ENCODE results near the gene OBI1.

Gene OBI1

DNA sequence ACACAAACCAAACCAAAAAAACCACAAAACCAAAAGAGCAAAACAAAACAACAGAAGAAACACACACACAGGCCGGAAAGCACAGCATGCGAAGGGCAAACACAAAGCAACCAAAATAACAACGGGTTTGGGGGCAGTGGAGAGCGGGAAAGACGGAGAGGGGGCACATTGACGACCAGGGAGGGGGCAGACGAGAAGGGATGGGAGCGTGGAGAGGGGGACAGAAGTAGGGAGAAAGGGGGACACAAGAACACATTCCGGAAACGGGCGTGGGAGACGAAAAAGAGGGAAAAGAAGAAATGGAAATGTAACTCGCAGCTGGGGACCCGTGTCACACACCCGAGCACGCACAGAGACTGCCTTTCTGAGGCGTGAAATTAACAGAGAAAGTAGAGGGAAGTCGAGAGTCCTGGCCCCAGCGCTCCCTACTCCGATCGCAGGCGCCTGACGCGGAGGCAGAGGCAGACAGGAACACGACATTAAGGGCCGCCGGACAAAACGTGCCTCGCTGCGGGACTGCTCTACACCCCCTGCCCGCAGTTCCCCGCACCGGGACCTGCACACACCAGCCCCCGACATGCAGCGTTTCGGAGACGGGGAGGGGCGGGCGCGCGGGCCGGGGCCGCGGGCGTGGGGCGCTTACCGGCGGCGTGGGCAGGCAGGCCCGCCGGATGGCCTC is 56.3 kb downstream of the OBI1 start:
- no peak for DNase-seq

DNA sequence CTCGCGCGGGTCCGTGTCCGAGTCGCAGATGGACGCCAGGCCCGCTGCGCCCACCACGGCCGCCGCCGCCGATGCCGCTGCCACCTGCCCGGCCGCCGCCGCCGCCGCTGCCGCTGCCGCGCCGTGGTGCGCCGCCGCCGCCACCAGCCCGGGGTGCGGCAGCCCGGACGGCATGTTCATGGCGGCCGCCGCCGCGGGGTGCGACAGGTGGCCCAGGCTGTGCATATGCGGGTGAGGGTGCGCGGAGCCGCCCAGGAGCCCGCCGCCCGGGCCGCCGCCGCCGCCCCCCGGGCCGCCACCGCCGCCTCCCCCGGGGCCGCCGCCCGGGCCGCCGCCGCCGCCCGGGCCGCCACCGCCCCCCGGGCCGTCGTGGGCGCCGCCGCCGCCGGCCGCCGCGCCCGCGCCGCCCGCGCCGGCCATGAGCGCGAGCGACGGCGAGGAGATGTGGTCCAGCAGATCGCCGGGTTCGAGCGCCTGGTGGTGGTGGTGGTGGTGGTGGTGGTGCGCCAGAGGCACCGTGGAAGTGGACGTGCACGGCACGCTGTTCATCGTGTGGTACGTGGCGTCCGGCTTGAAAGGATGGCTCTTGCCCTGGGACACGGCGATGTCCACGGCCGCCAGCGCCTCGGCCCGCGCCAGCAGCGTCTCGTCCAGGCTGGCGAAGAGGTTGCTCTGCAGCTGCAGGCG is 56.9 kb downstream of the OBI1 start:
- DNase-seq = no peak

DNA sequence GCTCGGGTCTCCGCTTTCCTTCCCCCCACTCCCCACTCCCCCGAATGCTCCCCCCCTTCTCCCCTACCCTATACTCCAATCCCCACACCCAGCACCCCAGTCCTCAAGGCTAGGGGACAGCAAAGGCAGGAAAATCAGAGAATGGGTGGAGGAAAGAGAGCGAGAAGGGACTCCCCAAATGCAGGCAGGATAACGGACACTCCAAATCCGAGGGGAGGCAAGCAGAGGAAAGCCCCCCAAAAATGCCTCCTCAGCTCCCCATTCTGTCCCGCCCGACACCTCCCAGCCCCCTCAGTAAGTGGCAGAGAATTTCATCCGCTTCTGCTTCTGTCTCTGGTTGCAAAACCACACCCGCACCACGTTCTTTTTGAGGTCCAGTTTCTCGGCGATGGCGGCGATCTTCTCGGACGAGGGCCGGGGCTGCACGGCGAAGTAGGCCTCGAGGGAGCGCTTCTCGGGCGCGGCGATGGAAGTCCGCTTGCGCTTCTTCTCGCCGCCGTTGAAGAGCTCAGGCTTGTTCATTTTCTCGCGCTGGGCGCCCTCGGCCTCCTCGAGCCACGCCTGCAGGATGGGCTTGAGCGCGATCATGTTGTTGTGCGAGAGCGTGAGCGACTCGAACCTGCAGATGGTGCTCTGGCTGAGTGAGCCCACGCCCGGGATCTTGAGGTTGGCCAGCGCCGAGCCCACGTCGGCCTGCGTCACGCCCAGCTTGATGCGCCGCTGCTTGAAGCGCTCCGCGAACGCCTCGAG is 57.7 kb downstream of the OBI1 start:
- no peak for DNase-seq

DNA sequence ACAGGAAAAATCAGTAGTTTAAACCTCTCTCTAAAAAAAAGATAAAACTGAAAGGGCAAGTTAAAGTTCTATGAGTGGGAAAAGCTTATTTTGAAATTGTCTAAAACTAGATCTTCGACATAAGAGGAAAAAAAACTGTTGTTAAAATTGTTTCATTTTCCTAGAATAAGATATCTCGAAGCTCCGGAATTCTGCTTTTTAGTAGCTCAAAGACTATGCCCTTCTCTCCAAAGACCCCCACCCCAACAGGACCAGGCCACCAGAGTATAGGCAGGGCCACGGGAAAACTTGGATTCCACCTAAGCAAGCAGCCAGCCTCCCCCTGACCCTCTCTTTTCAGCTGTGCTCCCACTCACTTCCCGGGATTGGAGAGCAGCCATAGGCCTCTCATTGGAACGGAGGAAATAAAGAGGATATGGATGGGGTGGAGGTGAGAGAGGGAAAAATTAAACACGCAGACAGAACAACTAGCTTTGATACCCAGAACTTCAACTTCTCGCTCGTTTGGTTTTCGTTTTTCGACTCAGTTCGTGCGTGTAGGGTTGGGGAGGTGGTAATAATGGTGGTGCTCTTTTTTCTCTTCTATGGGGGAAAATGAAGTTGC is 58.6 kb downstream of the OBI1 start:
- no peak for DNase-seq

DNA sequence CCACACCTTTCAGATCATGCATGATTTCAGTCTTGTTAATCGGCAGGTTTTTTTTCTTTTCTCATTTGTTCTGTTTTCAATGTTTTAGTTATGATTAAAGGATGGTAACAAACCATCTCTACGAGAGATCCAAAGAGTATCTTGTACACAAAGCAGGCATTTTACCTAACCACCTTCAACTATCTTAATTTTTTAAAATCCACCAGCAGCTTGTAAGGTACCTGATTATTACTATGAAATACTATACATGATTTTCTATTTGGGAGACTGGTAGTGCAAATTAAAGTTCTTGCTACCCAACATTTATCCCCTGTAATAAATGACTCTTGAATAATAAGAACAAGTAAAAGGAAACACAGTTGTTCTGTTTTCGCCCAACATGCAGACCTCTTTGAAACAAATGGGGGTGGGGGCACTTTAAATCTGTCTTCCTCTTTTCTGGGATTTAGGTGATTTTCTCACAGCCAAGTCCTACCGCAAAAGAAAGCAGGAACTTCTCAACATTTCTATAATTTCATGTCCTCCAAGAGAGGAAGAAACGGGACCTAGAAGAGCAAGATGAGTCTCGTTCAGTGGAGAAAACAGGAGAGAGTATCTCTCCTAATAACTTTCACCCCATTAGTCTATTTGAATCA is 59.2 kb downstream of the OBI1 start:
- DNase-seq = no peak

DNA sequence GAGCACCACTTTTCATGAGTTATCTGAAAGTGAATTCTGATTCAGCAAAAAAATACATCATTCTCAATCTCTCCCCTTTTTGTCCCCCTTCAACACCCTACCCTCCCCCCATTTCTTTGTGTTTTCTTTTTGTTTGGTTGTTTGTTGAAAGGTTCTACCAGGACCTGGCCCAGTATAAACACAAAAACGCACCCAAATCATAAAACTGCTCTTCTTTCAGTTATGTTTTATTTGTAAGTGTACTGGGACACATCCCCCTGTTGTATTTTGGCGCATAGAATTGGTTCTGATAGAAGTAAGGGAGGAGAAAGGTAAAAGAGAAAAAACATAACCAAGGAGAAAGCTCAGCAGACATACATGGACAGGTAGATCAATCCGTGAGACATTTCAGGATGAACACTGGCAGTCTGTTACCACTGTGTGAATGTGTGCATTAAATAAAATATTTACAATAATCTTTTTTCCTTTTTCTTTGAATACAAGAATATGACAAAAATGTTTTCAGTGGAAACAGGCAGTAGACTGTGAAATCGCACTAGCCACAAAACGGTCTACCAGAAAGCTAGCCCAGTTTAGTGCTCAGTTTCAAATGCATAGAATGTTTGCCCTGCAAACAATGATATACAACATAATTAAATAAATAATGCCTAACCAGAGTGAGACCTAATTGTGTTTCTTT is 59.9 kb downstream of the OBI1 start:
- no peak for DNase-seq

DNA sequence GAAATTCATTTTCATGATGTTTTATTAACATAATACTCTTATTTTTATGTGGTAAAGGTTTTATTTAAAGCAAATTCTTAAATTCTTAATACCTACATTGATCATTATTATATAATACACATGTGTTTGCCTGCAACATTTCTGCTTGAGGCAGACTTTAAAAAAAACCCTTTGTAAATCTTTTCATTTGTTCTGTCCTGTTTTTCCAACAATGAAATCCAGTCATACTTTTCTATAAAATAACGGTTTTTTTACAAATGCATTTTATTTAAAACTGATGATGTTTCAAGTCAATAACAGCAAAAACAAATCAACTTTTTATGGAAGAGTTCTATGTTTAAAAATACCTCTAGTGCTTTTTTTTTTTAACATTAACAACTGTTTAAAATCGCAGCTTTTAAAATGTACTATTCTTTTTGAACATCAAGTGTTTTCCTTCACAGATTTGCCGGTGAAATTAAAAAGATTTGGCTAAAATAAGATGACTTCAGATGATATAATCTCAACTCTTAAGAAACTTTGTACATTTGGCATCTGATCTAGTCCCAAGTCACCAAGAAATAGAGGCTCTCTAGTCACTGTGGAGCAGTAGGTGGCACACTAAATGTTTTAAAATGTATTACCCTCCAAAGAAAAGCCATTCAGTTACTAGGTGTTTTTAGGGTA is 60.7 kb downstream of the OBI1 start:
- DNase-seq = no peak

DNA sequence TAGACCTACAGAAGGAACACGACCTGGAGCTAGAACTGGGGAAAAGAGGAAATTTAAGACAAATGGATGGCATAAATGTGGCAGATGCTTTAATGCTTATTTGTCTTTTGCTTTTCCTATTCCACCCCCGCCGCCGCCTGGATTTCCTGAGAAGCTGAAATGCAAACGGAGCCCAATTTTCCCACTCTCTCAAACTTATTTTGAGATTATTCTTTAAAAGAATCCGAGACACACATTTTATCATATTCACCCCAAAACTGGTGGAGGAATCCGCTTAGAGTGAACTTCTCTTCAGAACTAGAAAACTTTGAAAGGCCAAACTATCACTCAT is 61.4 kb downstream of the OBI1 start:
- no peak for DNase-seq

DNA sequence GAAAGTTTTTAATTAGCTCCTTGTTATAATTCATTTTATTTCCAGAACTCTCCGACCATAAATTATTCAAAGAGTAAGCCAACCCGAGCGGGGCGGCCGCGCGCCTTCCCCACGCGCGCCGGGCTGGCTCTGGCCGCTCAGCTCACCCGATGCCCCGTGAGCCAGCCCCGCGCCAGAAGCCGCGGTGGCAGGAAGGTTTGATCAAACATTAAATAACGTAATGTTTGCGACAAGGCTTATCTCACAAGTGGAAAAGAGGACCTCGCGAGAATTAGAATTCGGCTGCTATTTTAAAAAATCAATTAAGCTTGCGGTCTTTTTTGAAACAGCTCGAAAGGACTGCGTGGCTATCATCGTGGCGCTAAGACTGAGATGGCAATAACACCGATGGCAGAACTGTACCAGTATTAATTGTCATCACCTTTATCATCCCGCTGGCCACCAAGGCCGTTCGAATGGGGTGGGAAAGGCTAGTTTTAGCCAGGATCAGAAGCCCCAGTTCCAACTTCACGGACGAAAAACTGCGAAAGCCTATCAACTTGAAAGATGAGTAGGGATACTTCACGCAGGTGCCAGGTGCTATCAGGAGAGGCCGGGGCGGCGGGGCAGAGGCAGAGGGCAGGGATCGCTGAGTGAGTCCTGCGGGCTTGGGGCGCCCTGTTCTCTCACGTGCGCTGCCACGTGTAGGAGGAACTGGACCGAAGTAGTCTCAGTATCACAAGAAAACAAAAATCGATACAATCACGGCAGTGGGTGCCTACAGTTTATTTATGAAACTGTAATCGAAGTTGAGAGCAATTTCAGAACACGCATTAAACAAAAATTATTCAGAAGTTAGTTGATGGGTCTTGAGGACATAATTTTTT is 62.0 kb downstream of the OBI1 start:
- DNase-seq = no peak

DNA sequence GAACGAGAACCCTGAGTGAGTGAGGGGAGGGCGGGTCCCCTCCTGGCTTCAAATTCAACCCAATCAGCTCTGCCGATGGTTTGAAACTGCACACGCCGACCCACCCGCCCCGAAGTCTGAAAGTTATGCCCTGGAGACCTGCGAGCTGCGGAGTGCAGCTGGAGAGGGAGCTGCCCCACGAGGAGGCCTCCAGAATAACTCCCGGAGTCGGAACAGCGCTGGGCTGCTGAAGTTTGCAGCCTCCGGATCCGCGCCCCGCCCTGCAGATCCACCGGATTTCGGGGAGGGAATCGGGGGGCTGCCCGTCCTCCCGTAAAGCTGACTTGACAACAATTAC is 62.6 kb downstream of the OBI1 start:
- no peak for DNase-seq

DNA sequence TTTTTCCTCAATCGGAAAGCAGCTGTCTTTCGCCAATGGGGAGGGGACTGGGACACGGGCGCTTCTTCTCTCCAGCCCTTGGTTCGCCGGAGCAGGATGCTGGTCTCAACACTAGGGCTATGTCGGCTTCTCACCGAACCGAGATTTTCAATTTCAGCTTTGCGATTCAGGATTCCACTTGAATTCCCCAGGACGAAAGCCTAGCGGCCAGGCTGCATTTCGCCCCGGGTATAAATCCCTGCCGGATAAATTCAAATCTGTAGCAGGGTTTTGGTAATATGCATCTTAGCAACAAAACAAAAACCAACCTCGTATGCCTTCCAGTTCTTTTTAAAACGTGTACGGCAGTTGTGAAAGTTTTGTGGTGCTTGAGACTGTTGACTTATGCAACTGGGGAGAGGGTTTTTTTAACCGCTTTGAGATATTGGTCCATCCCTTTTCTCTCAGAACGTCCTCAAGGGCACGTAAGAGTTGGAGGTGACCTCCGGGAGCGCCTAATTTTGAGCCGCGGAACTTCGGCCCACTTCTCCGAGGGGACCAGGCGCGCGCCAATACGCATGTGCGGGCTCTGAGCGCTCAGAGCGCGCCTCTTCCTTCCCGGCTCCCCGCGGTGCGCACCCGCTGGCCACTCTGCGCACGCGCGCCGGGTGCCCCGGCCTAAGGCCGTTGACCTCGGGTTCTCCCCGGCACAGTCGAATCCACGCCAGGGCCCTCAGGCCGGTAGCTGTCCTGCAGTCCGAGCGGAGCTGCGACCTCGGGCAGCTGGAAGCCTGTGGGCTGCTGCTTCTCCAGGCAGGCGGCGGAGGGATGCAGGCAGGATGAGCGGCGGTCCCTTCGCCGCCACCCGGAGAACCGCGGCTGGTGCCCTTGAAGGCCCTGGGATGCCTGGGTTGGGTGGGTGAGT is 63.2 kb downstream of the OBI1 start:
- no peak for DNase-seq

DNA sequence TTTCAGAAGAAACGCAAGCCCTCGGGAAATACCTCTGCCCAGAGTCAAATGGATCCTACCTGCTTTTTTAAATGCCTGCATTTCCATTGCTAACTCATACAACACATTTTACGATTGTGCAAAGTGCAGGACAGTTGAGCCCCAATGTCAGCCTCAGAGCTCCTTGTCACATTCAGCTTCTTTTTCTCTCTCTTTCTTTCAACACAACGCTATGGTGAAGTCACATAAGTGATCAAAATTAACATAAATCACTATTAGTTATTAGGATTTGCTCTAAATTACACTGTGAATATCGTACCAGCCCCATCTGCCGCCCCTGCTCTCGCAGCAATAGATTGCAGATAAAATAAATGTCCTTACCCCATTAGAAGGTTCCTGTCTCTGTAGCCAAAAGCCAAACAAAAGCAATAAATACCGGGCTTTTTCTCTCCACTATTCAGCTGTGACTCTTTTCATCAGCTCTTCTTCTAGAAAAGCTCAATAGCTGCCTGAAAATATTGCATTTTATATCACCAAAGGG is 64.4 kb downstream of the OBI1 start:
- DNase-seq = no peak

DNA sequence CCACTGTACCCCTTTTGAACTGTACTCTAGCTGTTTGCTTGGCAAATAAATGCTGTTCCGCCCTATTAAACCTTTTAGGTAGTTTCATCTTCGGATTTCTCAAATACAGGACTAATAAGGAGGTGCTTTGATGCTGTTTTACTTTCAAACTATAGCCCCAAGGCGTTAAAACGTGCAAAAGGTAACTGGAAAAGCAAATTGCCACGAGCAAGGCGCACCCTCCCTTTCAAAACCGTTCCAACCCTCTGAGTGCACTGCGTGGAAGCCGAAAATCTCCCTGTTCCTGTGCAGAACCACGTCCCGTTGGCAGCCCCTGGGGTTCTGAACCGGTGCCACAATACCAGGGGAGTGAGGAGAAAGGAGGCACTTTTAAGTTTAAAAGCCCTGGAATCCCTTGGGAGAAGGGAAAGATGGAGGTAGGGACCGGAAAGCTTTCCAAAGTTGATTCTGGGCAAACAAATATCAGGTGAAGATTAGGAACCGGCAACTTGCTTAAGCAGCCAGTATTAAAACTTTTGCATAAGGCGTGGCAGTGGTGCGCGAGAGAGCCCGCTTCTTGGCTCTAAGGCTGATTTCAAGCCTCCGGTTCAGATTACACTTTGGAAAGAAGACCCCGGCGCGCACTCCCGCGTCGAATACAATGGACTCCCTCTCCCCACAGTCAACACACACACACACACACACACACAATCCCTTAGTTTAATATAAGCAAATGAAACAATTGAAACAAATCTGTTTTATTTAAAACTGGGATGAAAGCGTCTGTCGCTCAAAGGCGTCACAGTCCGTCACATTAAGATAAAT is 65.1 kb downstream of the OBI1 start:
- no peak for DNase-seq

DNA sequence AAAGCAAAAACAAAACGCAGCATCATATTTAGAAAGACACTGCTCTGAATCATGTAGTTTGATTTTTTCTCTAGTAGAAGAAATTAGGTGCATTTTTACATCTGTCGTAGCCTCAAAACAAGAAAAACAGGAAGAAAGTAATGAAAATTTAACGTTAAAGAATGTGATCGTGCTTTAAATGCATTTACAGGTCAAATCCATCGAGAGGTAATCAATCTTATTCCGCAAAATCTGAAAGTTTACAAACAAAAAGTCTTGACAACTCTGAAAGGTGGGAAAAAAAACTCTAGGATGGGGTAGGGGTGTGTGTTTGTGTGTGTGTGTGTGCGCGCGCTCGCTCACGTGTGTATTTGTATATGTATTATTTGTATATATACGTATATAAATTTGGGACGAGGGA is 65.8 kb downstream of the OBI1 start:
- no peak for DNase-seq

DNA sequence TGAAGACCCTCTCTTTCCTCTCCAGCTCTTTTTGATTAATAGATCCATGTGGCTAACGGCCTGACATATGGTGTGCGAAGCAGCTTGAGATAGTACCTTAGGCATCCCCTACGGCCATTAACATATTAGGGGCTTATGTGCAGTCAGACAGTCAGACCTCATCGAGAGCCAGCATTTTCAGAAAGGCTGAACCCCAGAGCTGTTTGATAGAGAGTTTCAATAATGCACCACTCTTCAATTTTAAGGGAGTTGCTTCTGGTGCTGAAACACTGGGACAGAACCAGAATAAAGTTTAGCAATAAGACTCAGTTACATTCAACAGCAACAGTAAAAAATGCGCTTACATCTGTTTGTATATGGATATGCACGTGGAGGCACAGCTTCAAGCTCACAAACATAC is 66.4 kb downstream of the OBI1 start:
- DNase-seq = no peak

DNA sequence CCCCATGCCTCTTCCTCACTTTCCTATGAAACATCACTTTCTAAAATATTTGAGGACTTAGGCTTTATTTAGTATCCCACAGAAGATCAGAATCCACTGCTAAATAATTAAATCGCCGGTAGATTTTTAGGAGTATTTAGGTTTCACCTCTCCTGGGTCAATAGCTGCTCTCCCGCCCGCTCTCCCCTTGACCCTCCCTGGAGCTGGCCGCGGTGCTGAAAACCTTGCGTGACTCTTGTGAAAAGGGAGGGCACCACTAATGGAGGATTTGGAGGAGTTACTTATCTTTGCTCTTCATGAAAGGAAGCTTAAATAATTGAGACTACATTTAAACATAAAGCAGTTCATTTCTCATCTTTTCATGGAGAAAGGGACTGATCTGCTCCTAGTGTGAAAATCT is 69.7 kb downstream of the OBI1 start:
- no peak for DNase-seq

DNA sequence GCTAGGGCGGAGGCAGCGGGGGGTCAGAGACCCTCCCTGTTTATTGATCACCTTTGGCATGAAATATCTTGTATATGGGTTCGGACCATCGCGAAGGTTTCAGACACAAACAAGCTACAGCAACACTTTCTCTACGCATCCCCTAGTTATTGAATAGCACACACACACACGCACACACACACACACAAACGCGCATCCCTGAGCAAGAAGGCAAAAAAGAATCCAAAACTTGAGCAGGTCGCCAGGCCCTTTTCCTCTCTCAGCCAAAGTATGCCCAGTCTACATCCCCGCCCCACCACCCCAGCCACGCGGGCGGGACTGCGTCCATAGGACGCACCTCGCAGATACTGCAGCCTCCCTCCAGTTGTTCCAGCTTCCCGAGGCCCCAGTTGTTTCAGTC is 71.6 kb downstream of the OBI1 start:
- no peak for DNase-seq

DNA sequence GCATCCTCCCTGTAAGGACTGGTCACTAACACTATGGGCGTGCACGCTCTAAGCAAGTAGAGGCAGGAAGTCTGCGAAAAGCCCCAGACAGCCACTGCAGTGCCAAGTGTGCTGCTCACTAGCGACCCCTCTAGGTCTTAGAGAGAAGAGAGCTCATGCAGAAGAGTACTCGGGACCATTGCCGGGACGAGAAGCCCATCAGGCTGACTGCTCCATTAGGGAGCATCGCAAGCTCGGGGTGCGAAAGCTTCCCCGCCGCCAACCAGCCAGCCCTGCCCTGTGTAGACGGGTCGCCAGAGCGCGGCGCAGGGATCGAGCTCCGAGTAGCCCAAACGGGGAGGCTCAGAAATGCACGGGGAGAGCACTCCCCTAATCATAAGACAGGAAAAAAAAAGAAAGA is 72.2 kb downstream of the OBI1 start:
- DNase-seq = no peak

DNA sequence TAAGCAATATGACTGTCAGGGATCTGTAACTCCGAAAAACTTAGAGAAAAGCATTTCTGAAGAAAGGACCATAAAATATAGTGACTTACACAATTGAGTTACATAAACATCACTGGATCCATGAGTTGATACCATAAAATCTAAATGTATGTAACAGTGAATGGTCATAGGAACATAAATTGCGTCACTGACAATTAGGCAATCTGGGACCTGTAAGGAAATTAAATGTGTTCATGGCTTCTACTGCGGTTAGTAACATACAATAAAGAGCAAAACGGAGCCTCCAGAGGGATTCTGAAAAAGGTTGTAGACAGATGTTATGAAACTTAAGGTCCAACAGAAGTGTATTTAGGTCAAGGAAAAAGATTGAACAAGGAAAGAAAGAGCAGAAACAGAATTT is 82.7 kb downstream of the OBI1 start:
- no peak for DNase-seq

All from activated T-cell treated with anti-CD3 and anti-CD28 coated beads, Interleukin-2, amount 50 U/mL, for 1 hour (primary cell).